Transverse colon (tissue), 3 donors: Measurements from ENCODE around the gene PTPRN2.

Source experiments
- POLR2A ChIP-seq: fragments of 450-650 bp; IDR thresholded peaks from one replicate; pipeline ENCODE4 v1.6.1; 2016; ENCODE audit warnings: antibody characterized with exemption, mild to moderate bottlenecking, moderate library complexity
- TF ChIP-seq, protein P1 (sequence below), 5 experiments: fragments of 200-600 bp in 3 of 5; fragments of 450-650 bp in 2 of 5; sonication (generic) in 3 of 5; IDR thresholded peaks; 1 replicate in 2 of 5; 2 replicates in 3 of 5; pipeline ENCODE4 v1.5.1; 2016 to 2017; ENCODE audit warnings: antibody characterized with exemption in 5 of 5, inconsistent platforms in 3 of 5, mild to moderate bottlenecking in 2 of 5, moderate library complexity in 1 of 5

DNA sequence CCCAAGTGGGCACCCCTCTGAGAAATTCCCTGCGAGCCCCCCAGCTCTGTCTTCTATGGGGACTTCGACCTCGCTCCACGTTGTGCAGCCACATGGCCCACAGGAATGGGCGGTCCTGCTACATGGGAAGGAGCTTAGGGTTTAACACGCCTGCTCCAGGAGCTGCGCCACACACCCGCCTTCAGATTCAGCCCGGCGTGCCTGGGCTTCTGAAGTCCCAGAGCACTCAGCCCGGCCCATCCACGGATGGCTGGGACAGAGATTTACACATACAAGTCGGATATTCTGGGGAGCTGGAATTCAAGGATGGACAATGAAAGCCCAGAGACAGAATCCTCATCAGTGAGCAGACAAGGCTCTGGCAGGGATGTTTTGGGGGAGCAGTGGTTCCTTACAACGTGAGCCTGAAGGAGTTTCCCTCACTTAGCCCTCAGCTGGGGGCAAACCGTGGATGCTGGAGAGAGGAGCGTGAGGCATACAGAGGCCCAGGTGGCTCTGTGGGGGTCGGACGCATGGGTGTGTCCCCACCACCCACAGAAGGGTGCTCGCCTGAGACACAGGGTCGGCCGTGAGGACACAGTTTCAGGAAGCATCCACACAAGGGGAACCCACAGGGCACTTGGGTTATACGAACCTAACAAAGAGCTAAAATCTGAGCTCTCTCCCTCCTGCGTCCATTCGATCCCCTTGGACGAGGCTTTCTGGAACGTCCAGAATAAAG is 877.9 kb downstream of the PTPRN2 start:
- TF ChIP-seq, protein P1, sequence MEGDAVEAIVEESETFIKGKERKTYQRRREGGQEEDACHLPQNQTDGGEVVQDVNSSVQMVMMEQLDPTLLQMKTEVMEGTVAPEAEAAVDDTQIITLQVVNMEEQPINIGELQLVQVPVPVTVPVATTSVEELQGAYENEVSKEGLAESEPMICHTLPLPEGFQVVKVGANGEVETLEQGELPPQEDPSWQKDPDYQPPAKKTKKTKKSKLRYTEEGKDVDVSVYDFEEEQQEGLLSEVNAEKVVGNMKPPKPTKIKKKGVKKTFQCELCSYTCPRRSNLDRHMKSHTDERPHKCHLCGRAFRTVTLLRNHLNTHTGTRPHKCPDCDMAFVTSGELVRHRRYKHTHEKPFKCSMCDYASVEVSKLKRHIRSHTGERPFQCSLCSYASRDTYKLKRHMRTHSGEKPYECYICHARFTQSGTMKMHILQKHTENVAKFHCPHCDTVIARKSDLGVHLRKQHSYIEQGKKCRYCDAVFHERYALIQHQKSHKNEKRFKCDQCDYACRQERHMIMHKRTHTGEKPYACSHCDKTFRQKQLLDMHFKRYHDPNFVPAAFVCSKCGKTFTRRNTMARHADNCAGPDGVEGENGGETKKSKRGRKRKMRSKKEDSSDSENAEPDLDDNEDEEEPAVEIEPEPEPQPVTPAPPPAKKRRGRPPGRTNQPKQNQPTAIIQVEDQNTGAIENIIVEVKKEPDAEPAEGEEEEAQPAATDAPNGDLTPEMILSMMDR (IDR thresholded peaks at IDR 0.05), result no peak
- no peak for TF ChIP-seq POLR2A
